Peyer's patch (tissue), 4 donors: ENCODE results near the gene CARNS1.

Experiments used
- POLR2A ChIP-seq, 2 donors: fragments of 450-650 bp; IDR thresholded peaks; one replicate each; pipeline ENCODE4 v1.5.1; 2017; ENCODE audit warnings: antibody characterized with exemption in 2 of 2, mild to moderate bottlenecking in 2 of 2, moderate library complexity in 2 of 2
- TF ChIP-seq, protein P1 (sequence below), 6 experiments: fragments of 450-650 bp in 4 of 6; fragments of 200-600 bp in 2 of 6; sonication (generic) in 1 of 6; IDR thresholded peaks; one replicate each; pipeline ENCODE4 v1.5.1; 2017 to 2019; ENCODE audit warnings: antibody characterized with exemption in 6 of 6, mild to moderate bottlenecking in 3 of 6, moderate library complexity in 1 of 6

DNA sequence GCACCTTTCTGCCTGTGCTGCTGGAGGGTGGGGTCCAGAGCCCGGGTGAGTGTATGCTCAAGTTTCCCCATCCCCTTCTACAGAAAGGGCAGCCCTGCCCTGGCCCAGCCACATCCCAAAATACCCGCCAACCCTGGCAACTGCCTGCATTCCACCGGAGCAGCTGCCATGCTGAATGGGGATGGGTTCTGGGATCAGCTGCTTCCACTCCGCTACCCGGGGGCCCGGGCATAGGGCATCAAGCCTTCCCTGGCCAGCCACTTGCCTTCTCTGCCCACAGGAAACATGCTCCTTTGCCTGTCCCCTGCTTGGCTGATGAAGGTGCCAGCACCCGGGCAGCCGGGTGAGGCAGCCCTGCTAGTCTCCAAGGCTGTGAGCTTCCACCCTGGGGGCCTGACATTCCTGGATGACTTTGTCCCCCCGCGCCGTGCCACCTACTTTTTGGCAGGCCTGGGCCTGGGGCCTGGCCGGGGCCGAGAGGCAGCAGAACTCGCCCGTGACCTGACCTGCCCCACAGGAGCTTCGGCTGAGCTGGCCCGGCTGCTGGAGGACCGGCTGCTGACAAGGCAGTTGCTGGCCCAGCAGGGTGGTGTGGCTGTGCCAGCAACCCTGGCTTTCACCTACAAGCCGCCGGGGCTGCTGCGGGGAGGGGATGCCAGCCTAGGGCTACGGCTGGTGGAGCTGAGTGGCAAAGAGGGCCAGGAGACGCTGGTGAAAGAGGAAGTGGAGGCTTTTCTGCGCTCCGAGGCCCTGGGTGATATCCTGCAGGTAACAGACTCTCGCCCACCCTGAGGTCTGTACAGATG is 3.2 kb downstream of the CARNS1 start:
- TF ChIP-seq, protein P1, sequence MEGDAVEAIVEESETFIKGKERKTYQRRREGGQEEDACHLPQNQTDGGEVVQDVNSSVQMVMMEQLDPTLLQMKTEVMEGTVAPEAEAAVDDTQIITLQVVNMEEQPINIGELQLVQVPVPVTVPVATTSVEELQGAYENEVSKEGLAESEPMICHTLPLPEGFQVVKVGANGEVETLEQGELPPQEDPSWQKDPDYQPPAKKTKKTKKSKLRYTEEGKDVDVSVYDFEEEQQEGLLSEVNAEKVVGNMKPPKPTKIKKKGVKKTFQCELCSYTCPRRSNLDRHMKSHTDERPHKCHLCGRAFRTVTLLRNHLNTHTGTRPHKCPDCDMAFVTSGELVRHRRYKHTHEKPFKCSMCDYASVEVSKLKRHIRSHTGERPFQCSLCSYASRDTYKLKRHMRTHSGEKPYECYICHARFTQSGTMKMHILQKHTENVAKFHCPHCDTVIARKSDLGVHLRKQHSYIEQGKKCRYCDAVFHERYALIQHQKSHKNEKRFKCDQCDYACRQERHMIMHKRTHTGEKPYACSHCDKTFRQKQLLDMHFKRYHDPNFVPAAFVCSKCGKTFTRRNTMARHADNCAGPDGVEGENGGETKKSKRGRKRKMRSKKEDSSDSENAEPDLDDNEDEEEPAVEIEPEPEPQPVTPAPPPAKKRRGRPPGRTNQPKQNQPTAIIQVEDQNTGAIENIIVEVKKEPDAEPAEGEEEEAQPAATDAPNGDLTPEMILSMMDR (IDR thresholded peaks at IDR 0.05), result no peak
- no peak for TF ChIP-seq POLR2A (IDR thresholded peaks at IDR 0.05)
